Left lobe of liver (tissue), 2 donors: Measurements from ENCODE around the gene FN3KRP. TPM values are rescaled to one million over a fixed set of nuclear protein-coding genes. Genes with fewer than 3 reads are reported as not detected.

Source experiments
- ATAC-seq: fragments of 200-7000 bp; cut with Tn5 transposase; one replicate; pipeline ENCODE4 v1.9.1; 2020; ENCODE audit warnings: mild to moderate bottlenecking, moderate library complexity
- DNase-seq: peaks from one replicate; pipeline ENCODE4 v3.0.0-alpha.2; 2020; ENCODE audit warnings: low spot score
- total RNA-seq: library from RNA; stranded (reverse); gene quantifications from one replicate; pipeline ENCODE4 v1.2.1, GENCODE V29; 2021
- donor health status: DM: no; HTN: no; CAD: no; lungs with moderate emphysema.
- donor health status: DM: no; HTN: yes; CAD: no.

Gene FN3KRP
- total RNA-seq, 1 donor from 2014 or later: 14.0 TPM

DNA sequence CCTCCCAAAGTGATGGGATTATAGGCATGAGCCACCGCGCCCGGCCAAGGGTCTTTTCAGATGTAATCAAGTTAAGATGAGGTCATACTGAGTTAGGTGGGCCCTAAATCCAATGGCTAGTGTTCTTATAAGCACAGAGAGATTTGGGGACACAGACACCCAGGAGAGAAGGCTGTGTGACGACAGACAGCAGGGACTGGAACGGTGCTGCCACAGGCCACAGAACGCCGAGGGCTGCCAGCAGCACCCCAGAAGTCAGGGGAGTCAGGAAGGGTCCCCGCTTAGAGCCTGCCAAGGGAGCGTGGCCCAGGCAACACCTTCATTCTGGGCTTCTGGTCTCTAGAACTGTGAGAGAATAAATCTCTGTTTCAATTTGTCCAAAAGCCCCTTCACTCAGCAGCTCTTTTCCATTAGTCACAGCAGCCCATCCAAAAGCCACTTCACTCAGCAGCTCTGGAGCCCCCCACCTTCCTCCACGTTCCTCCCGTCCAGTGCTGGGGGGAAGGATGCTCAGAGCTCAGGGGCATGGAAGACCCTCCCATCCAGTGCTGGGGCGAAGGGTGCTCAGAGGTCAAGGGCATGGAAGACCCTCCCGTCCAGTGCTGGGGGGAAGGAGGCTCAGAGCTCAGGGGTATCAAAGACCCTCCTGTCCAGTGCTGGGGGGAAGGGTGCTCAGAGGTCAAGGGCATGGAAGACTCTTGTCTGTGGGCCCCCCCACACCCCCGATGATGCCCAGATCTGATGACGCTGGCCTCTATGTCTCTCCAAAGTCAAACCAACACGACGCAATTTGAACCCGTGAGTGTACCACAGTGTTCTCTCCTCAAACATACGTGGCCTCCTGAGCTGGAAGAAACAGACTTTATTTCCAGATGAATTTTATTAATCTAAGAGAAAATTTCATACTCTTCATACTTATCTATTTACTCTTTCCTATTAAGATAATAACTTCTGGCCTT is 29.9 kb upstream of the FN3KRP start:
- no peak for DNase-seq
- no peak for ATAC-seq

DNA sequence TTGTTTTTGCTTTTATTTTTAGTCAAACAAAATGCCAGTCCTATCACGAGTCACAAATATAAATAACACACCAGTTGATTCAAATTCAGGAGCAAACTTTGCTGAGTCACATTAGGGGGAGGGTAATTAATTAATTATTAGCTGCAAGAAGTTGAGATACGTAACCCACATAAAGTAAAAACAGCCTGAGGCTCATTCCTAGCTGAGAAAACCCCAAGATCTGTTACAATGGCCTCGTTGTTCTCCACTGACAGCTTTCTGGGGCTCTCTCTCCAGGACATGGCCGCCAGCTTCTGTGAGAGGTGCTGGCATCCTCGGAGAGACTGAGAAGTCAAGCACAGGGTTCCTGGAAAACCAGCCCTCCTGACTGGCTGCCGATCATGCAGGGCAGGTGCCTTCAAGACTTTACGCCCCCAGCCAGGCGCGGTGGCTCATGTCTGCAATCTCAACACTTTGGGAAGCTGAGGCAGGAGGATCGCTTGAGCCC is 29.1 kb upstream of the FN3KRP start:
- no peak for DNase-seq
- ATAC-seq: peak; percentile 42

DNA sequence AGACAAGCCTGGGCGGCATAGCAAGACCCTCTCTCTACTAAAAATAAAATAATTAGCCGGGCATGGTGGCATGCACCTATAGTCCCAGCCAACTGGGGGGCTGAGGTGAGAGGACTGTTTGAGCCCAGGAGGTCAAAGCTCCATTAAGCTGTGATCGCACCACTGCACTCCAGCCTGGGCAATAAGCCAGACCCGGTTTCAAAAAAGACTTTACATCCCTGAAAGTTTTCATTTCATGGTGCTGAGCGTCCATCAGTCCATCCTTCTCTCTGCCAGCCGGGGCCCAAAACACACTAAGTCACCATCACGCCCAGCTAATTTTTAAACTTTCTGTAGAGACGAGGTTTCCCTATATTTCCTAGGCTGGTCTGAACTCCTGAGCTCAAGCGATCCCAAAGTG is 28.6 kb upstream of the FN3KRP start:
- DNase-seq: no peak
- peak; percentile 28 for ATAC-seq

DNA sequence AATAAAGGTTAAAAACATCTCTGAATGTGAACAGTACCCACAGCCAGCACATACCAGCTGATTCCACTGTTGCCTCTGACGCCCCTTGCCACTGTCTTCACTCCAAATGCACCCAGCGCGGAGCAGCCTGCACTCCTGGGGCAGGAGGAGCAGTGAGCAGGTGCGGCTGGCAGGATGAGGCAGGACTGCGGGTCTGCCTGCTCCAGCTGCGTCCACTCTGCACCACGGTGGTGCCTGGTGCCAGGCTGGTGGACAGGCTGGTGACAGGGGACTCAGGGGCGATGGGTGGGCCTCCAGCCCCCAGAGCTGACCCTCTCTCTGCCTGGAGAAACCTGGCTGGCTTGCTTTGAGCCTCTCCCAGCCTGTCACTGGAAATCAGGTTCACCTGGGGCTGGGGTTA is 27.4 kb upstream of the FN3KRP start:
- DNase-seq (no peak), ATAC-seq (no peak)

DNA sequence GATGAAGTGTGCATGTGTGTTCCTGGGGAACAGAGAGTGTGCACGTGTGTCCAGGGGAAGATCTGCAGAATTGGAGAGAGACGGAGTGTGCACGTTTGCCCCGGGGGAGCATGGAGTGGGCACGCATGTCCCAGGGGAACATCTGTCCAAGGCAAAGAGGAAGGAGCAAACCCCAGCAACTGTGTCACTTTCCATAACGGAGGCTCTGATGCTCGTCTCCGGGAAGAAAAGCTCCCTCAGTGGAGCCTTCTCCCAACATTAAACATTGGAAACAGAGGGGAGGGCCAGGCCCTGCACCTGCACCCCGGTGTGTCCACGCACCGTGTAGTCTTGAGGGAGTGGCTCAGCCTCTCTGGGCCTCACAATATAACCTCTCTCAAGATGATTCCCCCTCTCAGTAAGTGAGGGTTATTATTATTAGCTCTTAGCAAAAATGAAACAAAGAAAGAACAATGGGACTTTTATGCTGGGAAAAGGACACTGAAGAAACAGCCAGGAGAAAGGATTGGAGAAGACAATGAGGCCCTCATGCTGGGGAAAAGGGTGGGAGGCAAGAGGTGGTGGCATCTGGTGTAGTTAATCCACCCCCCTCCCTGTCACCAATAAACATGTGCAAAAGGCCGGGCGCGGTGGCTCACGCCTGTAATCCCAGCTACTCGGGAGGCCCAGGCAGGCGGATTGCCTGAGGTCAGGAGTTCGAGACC is 25.6 kb upstream of the FN3KRP start:
- no peak for DNase-seq
- no peak for ATAC-seq

DNA sequence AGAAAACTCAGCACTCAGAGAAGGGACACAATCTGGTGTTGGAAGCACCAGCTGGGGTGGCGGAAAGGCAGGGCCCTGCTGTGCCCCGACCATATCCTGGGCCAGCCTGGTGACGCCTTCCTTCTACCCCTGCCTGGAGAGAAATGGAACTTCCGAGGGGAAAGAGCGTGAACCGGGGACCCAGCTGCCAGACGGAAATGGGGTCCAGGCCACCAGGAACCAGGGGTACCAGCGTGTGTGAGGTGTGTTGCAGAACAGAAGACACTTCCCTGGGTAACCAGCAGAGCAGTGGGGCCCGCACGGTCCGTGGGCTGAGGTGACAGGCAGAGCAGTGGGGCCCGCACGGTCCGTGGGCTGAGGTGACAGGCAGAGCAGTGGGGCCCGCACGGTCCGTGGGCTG is 24.8 kb upstream of the FN3KRP start:
- ATAC-seq: no peak

DNA sequence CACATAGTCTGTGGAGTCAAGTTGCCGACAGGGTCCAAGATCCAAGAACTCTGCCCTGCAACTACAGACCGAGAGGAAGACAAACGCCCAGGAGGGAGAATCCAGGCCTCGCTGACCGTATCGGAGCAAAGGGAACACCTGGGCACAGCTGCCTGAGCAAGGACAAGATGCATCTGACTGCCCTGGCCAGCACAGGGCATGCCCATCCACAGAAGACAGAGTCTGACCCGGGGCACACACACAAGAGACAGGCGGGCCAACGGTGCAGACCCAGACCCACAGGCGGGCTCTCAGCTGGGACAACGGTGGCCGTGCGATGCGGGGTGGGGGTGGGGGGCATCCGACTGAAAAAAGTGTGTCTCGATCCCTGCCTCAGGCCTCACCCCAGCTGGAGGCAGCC is 24.2 kb upstream of the FN3KRP start:
- ATAC-seq (no peak), DNase-seq (no peak)

More for the DNA sequence above, 24.8 kb upstream of the FN3KRP start:
- DNase-seq: no peak

DNA sequence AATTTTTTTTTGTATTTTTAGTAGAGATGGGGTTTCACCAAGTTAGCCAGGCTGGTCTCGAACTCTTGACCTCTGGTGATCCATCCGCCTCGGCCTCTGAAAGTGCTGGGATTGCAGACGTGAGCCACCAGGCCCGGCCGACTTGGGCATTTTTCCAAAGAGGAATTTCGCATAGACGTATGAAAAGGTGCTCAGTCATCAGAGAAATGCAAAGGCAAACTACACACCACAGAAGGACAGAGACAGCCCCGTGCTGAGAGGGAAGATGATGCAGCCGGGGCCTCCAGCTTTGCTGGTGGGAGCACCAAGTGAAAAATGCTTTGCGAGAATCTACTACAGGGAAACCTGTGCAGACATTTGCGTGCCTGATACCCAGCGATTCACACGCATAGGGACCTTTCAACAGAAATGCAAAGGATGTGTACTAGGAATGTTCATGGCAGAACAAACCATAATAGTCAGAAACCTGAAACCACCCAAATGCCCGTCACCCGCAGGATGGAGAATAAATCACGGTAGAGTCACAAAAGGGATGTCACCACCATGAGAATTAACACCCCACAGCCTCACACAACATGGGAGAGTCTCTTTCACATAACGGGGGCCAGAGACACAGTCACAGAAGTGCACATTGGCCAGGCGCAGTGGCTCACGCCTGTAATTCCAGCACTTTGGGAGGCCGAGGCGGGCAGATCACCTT is 23.2 kb upstream of the FN3KRP start:
- DNase-seq: no peak

DNA sequence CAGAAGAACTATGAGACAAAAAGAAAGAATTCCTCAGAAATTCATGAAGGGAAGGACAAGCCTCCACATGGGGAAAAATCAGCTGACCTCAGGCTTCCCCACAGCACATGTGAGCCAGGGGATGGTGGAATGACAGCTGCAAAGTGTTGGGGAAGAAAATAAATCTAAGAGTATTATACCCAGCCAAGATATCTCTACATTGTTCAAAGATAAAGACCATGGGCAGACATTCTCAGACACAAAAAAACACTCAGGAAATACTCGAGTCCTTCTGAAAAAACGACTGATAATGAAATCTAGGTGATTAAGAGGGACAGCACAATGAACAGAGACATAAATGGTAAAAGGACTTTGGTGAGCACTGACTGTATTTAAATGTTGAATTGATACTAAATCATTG is 21.9 kb upstream of the FN3KRP start:
- DNase-seq: no peak
- ATAC-seq: no peak

More for the DNA sequence above, 23.2 kb upstream of the FN3KRP start:
- ATAC-seq: no peak

- ATAC-seq: no peak
- DNase-seq: no peak
Observed at GRCh38 chr17:82696259-82696658, 20.2 kb upstream of the FN3KRP start.

- no peak for DNase-seq
Observed at GRCh38 chr17:82696916-82697807, 19.3 kb upstream of the FN3KRP start.

DNA sequence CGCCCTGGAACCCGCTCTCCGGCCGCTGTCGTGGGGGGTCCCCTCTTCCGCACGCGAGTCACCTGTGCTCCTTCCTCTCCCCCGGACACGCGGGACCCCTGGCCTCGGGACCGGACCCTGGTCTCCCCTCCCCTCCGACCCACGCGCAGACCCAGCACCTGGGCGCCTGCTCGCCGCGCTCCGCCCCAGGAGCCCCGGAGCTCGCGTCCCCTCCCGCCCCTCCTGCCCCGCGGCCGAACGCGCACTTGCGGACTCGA is 18.8 kb upstream of the FN3KRP start:
- no peak for DNase-seq
- no peak for ATAC-seq

More at GRCh38 chr17:82696916-82697807, 19.3 kb upstream of the FN3KRP start:
- no peak for ATAC-seq

DNA sequence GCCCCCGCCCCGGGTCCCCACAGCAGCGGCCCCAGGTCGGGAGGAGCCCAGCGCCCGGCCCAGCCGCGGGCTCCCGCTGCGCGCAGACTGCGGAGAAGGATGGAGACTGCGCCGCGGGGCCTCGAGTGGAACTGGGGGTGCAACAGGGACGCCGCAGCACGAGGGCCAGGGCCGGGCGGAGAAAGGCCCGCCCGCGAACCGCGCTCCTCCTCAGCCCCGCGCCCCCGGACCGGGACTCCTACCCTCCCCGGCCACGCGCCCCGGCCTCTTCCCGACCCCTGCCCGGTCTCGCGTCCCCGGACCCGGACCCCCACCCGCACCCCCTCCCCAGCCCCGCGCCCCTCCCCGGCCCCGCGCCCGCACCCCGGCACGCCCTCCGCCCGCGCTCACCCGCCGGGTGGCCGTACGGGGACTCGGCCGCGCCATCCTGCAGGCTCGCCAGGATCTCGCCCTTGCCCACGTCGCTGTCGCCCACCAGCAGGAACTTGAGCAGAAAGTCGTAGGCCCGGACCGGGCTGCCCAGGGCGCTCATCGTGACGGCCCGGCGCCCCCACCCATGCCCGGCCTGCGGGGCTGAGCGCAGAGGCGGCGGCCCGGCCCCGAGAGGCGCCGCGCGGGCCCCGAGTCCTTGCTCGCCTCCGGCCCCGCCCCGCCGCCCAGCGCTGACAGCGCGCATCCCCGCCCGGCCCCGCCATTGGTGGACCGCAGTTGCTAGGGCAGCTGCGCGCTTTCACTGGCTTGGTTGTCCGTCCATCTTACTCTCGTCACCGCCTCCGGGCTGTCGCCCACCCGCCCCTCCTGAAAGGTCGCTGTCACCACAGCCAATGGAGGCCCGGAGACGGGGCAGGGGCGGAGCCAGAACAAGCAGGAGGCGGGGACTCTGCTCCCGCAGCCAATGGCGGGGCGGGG is 18.2 kb upstream of the FN3KRP start, which contains the start of gene RAB40B:
Gene RAB40B, minus strand, starts transcription at position 634 of the 909 bp plus-strand sequence. Its CDS starts 102 bp downstream, at position 532.
- ATAC-seq (peak; percentile 96), DNase-seq (peak; percentile 100)

GRCh38 chr17:82698974-82699442 is 17.5 kb upstream of the FN3KRP start:
- DNase-seq (no peak), ATAC-seq (peak; percentile 17)

DNA sequence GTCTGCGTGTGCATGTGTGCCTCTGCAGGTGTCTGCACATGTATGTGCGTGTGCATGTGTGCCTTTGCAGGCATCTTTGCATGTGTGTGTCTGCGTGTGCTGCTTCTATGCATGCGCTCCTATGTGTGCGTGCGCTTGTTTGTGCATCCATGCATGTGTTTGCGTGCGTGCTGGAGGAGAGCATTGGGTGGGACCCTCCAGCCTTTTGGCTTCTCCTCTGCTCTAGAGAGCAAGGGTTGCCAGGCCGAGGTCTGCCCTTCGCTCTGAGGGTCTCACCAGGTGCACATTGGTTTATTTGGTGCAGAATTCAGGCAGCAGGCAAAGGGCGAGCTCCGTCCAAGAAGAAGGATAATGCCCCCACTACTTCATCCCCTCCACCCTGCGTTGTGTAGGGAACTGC is 17.0 kb upstream of the FN3KRP start:
- DNase-seq (no peak), ATAC-seq (no peak)

GRCh38 chr17:82702231-82702927 is 14.1 kb upstream of the FN3KRP start:
- no peak for DNase-seq
- ATAC-seq: no peak

GRCh38 chr17:82703036-82703745 is 13.3 kb upstream of the FN3KRP start:
- ATAC-seq (no peak), DNase-seq (no peak)
